HG03175 (cell line): ENCODE measurements around the gene WRAP73.

Experiments used
- ATAC-seq: cut with Tn5 transposase; IDR thresholded peaks from one replicate; pipeline ENCODE4 v1.9.1; 2021; ENCODE audit warnings: mild to moderate bottlenecking, moderate library complexity; ENCODE audit not compliant: unreplicated experiment

Gene WRAP73

DNA sequence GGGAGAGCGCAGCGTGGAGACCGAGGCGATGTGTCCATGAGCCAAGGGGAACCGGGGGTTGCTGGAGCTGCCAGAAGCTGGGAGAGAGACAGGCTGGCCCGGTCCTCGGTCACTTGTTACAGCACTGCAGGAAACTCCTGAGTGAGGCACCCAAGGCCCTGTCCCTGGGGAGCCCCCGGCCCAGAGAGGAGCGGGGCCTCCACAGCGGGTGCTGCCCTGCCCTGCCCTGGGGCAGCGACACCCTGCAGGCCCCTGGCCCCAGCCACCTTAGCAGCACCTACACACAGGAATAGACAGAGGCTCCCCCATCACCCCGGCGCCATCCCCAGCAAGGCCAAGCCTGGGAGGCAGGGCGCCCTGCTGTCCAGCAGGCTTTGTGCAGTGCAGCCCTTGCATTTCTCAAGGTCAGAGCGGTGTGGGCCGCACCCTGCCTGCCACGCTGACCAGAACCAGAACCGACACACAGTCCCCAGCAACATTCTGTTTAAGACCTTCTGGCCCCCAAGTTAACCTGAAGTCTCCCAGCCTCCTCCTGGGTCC lies 32.0 kb downstream of the WRAP73 start:
- ATAC-seq = no peak

DNA sequence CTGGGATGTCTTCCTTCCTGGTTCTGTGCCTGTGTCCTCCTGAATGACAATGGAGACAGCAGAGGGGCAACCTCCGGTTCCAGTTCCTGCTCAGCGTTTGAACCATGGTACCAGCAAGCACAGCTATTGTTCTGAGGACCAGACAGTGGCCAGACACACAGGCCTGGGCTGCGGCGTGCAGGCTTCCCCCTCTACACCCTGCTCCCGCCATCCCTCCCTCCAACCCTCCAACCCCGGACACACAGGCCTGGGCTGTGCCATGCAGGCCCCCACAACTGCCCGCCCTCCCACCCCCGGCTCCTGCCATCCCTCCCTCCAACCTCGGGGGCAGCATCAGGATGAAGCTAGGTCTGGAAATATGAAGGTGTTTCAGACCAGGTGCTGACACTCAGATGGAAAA lies 33.0 kb downstream of the WRAP73 start:
- no peak for ATAC-seq

DNA sequence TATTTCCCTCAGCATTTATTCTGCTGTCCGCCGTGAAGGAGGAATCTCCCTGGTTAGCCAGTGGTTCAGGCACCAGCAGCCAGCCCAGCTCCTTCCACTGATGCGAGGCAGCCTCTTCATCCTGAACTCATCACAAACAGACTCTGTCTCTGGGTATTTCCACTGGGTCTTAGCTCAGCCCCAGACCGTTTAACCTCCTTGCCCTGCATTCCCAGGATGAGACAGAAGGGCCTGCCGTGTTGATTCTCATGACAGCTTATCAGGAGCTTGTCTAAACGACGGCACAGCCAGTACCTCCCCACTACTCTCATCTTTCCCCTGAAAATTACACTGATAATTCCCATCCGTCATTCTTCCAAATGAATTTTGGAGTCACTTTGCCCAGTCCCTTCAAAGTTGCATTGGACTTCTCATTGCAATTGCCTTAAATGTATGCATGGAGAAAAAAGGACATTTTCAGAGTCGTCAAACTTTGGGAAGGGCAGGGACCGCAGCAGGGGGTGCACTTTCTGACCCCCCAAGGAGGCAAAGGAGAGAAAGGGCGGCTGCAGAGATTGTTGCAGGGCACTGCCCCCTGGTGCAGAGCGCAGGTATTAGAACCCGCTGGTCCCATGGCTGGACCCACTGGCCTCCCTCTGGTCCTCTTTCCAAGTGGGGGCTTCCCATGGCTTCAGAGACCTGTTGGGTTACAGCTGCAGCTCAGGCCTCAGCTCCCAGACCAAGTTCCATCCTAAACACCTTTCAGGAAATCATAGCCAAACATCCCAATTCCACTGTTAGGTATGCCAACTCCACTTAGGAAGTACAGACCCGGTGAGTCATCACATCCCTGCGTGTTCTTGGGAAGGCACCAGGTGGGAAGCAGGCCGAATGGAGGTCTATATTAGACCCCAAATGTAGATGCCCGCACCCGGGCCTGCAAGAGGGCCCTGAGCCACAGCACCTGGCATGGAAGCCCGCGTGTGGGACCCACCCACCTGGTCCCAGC lies 34.9 kb downstream of the WRAP73 start:
- no peak for ATAC-seq

DNA sequence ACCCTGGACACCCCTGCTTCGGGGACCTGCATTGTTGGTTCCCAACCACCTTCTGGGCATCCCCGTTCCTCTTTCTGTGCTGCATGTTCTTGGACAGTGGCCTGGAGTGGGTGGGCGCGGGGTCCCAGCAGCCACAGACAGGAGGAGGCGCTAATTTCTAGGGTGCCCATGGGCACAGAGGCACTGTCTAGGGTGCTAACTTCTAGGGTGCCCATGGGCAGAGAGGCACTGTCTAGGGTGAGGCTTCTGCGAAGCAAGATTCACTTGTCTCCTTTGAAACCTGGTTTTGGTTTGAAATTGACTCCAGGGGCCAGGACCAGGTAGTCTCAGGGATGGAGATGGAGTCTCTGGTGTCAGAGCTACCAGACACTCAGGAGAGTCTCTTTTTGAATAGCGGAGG lies 37.8 kb downstream of the WRAP73 start:
- ATAC-seq = no peak

DNA sequence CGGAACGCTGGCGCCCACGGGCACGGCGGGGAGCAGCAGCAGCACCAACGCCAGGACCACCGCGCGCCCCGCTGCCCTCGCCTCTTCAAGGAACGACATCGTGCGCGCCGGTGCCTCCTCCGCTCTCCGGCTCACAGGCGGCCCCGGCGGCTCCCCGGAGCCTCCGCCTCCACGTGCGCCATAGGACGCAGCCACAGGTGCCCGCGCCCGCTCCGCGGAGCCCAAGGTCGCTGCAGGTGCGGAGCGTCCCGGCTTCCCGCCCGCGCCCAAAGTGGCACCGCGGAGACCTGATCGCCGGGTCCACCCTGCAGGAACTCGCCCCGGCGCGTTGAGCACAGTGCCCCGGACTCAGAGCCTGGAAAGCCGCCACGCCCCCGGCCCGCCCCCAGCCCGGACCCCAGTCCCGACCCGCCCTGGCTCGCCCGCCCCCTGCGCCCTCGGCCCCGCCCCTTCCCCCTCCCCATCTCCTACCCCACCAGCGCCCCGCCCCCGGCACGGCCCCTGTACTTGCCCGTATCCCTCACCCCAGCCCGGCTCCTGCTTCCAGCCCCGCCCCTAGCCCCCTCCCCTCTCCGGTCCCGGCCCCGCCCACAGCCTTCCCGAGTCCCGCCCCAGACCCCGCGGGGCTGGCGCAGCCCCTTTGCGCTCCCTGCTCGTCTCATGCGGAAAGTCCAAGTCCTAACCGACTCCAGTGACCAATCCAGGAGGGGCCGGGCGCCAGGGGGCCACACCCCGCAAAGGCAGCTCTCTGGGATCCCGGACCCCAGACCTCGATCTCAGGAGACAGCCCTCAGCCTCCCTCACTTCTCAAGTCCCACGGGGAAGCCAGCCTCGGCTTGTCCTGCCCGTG lies 38.5 kb downstream of the WRAP73 start, which contains the start of gene MEGF6:
MEGF6 (minus strand) TSS at position 339 of the 850 bp plus-strand sequence; CDS start at position 99, 240 bp downstream.
- ATAC-seq = no peak

DNA sequence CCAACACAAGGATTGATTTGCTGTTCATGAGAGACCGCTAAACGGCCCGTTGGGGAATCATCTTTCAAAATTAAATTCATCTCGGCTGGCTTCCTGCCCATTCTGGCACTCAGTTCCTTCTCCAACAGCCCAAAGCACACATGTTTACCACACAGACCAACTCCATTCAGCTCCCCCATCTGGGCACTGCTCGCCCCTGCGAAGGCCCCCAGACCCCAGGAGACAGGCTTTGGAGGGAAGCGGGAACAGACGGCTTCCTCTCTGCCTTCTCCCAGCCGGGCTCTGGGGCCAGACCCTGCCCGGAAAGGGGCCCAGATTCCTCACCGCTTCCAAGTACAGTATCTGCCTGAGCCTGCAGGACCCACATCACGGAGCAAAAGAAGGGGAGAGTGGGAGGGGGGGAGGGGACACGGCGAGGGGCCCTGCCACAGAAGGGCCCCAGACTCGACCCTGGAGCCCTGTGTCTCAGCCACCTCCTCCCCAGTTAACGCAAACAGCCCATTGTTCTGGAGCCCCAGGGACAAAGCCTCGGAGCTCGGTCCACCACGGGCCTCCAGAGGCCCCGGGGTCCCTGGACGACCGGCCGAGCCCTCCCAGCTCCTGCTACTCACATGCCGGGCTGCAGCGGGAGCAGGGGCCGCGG lies 39.3 kb downstream of the WRAP73 start:
- no peak for ATAC-seq

DNA sequence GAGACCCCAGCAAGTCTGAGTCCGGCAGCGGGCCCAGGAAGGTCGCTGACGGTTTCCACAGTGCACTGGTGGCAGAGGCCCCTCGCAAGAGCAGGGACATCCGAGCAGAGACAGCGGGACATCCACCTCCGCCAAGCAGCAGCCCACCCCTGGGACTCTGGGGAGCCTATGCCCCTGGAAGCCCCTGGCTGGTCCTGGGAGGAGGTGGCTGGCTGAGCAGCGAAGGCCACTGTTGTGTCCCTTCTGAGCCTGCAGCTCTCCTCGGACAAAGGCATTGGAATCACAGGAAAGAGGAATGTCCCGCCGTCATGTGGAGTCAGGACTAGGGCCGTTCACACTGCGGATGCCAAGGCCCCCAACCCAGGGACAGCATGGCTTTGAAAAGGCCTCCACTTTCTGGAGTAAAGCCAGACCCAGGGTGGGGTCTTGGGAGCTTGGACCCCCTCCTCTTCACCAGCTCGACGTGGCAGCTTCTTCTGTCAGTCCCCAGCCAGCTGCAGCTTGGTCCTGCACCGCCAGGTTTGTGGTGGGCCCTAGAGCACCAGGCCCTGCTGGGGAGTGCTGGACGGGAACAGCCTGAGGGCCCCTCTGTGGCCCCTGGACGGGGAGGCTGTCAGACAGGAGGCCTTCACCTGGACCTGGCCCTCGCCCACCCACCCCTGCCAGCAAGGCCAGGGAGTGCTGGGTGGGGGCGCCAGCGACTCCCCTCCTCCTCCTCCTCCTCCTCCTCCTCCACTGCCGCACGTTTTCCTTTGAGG lies 40.0 kb downstream of the WRAP73 start:
- no peak for ATAC-seq

DNA sequence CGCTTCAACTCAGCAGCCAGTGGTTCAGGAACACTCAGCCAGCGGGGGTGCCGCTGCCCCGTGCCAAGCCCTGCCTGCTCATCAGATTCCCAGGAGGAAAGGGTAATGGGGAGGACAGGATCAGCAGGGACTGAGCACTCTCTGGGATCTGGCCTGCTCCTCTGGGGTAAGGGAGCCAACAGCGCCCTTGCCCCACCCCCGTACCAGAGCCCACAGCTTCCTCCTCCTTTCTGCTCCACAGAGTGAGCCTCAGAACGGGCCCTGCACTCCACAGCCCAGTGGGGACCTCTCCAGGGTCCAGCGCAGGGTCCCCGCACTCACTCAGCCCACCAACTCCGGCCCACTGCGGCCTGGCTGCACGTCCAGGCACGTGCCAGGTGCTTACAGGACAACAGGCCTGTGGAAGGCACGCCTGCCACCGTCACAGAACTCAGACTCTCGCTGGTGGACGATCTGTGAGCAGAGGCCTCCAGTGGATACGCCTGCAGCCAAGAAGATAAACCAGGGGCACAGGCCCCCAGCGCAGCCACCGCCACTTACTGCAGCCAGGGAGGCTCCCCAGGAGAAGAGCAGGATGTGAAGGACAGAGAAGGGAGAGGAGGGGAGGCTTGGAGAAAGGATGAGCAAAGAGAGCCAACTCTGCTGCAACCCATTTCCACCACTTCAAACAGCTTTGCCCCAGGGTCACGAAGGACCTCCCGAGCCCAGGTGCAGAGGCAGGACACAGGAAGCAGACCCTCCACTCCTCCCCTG lies 40.7 kb downstream of the WRAP73 start:
- ATAC-seq = no peak

DNA sequence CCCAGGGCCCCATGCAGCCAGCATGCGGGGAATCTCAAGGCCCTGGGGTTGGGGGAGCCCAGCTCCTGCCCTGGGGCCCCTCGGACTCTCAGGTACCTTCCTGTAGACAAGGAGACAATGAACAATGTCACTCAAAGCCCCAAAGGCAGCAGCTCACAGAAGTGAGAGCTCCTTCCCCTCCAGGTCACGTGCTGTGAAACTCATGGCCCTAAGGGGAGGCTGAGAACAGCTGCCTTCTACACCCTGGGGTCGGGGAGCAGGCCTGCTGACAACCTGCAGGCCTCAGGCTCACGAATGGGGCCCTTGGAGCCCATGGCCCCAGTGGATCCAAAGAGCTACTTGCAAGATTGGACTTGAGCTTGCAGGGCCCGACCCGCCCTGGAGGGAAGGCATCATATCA lies 41.7 kb downstream of the WRAP73 start:
- no peak for ATAC-seq

DNA sequence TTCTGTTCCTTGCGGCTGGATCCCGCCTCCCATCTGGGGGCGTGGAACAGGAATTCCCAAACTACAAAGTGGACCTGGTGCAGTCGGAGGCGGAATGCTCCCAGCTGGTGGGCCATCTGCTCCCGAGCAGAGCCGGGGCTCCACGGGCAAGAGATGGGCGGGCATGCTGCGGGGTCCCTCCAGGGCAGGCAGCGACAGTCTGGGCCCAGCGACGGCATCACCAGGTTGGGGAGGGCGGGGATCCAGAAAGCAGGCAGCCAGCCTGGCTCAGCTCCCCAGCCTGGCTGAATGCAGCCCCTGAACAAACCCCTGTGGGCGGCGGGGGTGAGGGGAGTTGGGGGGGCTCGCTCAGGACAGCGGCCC lies 42.2 kb downstream of the WRAP73 start:
- no peak for ATAC-seq

DNA sequence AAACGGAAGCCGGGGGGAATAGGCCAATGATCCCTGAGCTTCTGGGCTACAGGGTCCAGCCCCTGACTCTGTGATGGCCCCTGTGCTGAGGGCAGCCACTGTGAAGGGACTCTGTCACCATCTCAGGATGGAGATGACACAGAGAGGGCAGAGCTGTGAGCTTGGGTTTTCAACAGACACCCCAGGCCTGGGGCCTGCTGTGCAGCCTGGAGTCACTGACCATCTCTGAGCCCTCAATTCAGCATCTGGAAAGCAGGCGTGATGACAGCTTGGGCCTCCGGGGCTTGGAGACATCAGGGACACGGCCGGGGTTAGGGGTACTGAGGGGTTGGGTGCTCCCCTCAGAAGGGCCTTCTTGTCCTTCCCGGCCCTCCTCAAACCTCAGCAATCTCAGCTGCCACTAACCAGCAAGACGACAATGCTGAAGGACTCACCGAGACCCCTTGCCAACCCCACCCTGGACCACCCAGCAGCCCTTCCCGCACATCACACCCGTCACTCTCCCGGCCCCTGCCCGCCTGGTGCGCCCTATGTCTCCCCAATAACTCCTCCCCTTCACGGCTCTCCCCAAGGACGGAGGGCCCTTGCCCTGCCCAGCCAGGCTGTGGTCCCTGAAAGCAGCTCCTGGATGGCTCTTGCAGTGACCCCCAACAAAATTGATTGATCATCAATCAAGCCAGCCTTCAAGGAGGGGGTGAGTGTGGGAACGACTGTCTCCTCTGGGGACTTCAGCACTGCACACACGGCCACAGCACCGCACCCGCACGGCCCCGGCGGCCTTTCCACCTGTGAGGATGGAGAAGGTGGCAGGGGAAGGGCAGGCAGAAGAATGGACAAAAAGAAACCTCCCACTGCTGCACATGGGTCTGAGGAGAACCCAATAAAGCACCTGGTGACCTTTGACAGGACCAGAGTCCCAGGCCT lies 42.9 kb downstream of the WRAP73 start:
- no peak for ATAC-seq

DNA sequence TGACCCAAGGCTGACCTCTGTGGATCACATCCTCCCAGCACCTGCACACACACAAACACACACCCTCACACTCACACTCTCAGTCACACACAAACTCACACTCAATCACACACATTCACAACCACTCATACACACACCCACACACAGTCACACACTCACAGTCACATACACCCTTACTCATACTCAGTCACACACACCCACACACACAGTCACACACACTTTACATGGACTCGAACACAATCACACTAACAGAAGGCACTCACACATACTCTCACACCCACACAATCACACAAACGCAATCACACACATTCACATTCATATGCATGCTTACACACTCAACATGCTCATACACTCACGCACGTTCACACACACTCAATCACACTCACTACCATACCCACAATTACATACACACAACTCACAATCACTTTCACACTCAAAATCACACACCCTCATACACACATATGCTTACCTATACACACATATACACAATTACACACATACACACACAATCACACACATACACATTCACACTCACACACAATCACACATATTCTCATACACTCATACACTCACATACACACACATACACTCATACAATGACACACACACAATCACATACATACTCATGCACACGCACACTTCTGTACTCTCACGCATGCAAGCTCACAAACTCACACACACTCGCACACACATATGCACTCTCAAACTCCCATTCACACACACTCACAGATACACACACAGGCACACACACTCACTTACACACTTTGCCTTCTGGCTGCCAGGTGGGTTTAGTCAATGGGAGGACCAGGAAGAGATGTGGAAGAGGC lies 44.7 kb downstream of the WRAP73 start:
- no peak for ATAC-seq

DNA sequence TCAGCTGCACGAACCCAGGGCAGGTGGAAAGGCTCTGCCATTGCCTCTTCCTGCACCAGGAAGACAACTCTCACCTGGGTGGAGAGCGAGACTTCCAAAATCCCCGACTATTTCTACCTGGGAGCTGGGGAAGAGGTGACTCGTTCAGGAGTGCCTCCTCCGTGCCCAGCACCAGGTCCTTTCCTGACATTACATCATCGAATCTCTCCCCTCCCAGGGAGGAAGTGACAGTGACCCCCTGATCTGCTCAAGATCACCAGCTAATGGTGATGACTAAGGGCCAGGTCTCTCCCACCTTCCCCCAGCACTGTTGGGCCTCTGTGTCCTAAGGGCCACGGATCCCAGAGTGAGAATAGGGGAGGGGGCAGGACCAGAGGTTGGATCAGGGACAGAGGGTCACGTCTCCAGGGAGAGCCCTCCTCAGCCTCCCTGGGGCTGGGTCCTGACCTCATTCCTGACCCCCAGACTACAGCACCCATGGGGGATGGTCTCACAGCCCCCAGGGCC lies 45.4 kb downstream of the WRAP73 start:
- ATAC-seq = no peak

DNA sequence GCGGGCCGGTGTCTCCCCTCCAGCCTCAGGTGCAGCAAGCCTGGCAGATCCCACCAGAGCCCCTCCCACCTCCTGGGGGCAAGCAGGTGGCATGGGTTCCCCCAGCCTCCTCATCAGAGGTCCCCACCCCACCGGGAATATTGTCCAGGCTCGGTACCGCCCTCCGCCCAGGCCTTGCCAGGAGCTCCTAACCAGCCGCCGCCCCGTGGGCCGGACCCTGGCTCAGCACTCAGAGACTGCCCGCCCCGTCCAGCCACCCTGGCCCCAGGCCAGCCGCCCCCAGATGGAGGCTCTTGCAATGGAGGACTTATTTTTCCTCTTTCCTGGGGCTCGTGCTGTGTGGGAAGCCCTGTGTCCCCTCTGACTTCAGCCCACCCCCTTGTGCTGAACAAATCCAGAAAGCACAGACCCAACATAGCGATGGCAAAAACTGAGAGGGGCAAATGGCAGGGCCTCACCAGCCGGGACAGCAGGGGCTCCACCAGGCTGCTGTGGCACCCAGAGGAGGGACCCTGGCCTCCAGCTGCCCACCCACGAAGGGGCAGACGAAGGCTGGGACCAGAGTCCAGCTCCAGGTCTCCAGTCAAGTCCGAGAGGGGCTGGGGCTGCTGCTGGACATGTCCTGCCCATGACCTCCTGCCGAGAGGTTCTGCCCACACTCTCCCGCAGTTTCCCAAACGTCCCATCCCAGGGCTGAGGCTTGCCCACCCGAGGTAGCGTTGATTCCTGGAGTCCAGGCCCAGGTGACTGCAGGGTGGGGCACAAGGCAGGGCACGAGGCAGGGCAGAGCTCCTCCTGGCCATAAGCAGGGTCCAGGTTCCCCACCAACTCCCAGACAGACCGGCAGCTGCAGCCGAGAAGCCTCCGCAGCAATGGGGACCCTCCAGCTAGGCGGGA lies 46.1 kb downstream of the WRAP73 start:
- ATAC-seq = no peak

DNA sequence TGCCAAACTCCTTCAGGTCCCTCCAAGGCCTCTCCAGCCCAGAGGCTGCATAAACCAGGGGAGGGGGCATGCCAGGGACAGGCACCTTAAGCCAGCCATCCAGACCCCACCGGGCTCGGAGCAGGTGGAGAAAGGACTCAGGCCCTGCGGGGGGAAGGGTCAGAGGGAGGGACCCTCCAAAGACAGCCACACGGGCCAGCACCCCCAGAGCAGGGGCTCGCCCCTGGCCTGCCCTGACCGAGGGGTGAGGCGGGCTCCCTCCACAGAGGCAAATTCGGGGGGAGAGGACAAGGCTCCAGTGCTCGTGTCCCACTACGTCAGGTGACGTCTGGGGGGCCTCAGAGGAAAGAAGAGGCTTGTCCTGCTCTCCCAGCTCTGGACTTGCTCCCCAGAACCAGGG lies 46.7 kb downstream of the WRAP73 start:
- ATAC-seq = no peak

DNA sequence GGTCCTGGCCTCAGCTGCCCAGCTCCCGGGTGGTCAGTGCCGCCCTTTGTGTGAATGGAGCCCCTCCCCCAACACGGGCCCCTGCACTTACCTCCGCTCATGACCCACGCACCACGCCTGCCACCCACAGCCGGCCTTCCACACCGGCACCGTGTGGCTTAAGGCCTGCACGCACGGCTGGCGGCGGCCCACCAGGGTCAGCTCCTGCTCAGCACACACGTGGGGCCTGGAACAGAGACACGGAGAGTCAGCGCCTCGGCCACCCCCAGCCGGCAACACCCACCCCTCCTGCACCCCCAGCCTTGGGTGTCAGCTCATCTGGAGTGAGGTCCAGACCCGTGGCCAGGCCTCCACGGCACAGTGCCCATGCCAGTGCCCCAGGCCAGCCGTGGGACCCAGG lies 47.5 kb downstream of the WRAP73 start:
- no peak for ATAC-seq
